ENCODE measurements around the gene UBP1. TPM values are rescaled to one million over a fixed set of nuclear protein-coding genes. Genes with fewer than 3 reads are reported as not detected.

Gene UBP1
- polyA plus RNA-seq, 1 of the 3 experiments (the other 2 are of a cell fraction), result 45.5 TPM

- H3K4me2 ChIP-seq, result no peak overlapping the region
- H3K9me2 ChIP-seq, result no peaks in the 10 kb centered on the region
- no peaks in the 10 kb centered on the region for H3K36me3 ChIP-seq (replicated peaks in 1 of 2; ENCODE audit: control insufficient read depth in 1 of 2, insufficient read depth in 2 of 2, low read length in 1 of 2)
- ChIA-PET POLR2A (no interaction called here), CTCF (no interaction called here)
- no peak for DNase-seq
- H3K9ac ChIP-seq, result no peak overlapping the region
- H3K4me3 ChIP-seq (ENCODE audit: low read depth in 2 of 2, low read length in 1 of 2), result no peak overlapping the region
- H3K27me3 ChIP-seq (ENCODE audit: insufficient read depth), result no peaks in the 10 kb centered on the region
- H3F3A ChIP-seq (replicated peaks; ENCODE audit: insufficient read depth), result peaks cover 4% of the 10 kb centered on the region
- H4K20me1 ChIP-seq (ENCODE audit: insufficient read depth), result no peaks in the 10 kb centered on the region
- peaks cover 9% of the 10 kb centered on the region for H3K9me3 ChIP-seq
- TF ChIP-seq ELF1 (IDR thresholded peaks at IDR 0.05), result no peak
- no peak for TF ChIP-seq FOXM1 (IDR thresholded peaks at IDR 0.05; ENCODE audit: low read depth)
- no peak for TF ChIP-seq RAD21 (IDR thresholded peaks at IDR 0.05; ENCODE audit: low read length)
- TF ChIP-seq, protein P1, sequence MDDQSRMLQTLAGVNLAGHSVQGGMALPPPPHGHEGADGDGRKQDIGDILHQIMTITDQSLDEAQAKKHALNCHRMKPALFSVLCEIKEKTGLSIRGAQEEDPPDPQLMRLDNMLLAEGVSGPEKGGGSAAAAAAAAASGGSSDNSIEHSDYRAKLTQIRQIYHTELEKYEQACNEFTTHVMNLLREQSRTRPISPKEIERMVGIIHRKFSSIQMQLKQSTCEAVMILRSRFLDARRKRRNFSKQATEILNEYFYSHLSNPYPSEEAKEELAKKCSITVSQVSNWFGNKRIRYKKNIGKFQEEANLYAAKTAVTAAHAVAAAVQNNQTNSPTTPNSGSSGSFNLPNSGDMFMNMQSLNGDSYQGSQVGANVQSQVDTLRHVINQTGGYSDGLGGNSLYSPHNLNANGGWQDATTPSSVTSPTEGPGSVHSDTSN (IDR thresholded peaks at IDR 0.05), result no peak
- no peak for TF ChIP-seq MEF2A (IDR thresholded peaks at IDR 0.05; ENCODE audit: borderline replicate concordance, low read depth)
- TF ChIP-seq SMC3 (IDR thresholded peaks at IDR 0.05; ENCODE audit: low read depth, low read length), result no peak
- TF ChIP-seq FOSL2 (IDR thresholded peaks at IDR 0.05; ENCODE audit: borderline replicate concordance, low read depth), result no peak
- no peak for TF ChIP-seq POLR2AphosphoS5 (IDR thresholded peaks at IDR 0.05; ENCODE audit: low read depth, low read length)
- TF ChIP-seq, protein P2, sequence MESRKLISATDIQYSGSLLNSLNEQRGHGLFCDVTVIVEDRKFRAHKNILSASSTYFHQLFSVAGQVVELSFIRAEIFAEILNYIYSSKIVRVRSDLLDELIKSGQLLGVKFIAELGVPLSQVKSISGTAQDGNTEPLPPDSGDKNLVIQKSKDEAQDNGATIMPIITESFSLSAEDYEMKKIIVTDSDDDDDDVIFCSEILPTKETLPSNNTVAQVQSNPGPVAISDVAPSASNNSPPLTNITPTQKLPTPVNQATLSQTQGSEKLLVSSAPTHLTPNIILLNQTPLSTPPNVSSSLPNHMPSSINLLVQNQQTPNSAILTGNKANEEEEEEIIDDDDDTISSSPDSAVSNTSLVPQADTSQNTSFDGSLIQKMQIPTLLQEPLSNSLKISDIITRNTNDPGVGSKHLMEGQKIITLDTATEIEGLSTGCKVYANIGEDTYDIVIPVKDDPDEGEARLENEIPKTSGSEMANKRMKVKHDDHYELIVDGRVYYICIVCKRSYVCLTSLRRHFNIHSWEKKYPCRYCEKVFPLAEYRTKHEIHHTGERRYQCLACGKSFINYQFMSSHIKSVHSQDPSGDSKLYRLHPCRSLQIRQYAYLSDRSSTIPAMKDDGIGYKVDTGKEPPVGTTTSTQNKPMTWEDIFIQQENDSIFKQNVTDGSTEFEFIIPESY (IDR thresholded peaks at IDR 0.05; ENCODE audit: borderline replicate concordance, low read depth), result no peak
- TF ChIP-seq SIN3A (IDR thresholded peaks at IDR 0.05; ENCODE audit: borderline replicate concordance, low read depth, low read length), result no peak
- TF ChIP-seq MXI1 (IDR thresholded peaks at IDR 0.05; ENCODE audit: low read depth, low read length), result no peak
- no peak for TF ChIP-seq TCF12 (IDR thresholded peaks at IDR 0.05)
- TF ChIP-seq YY1 (IDR thresholded peaks at IDR 0.05; ENCODE audit: low read depth), result no peak
- no peak for TF ChIP-seq IRF3 (IDR thresholded peaks at IDR 0.05; ENCODE audit: low read depth, low read length)
- no peak overlapping the region for H2AFZ ChIP-seq (ENCODE audit: low read depth)
- 91% methylated on average over 3 of the region's 3 CpGs for WGBS (ENCODE audit: low lambda C conversion rate)
- no peaks in the 10 kb centered on the region for H3K4me1 ChIP-seq (ENCODE audit: control insufficient read depth in 1 of 2, insufficient read depth in 2 of 2, low read depth in 1 of 2, low read length in 1 of 2)
- H3K27ac ChIP-seq (ENCODE audit: low read depth in 2 of 2, low read length in 1 of 2), result no peak overlapping the region
- H3K79me2 ChIP-seq (ENCODE audit: insufficient read depth), result no peaks in the 10 kb centered on the region
Observed at GRCh38 chr3:33458446-33458845, 18.2 kb upstream of the UBP1 start.

GRCh38 chr3:33456756-33457155 lies 16.6 kb upstream of the UBP1 start:
- Histone ChIP-seq H3K79me2 (ENCODE audit: insufficient read depth) (no peaks in the 10 kb centered on the region), H3K9me2 (no peaks in the 10 kb centered on the region), H3K9me3 (peaks cover 9% of the 10 kb centered on the region), H3K4me2 (no peak overlapping the region), H2AFZ (ENCODE audit: low read depth) (no peak overlapping the region), H3K9ac (no peak overlapping the region), H4K20me1 (ENCODE audit: insufficient read depth) (no peaks in the 10 kb centered on the region), H3K36me3 (replicated peaks in 1 of 2; ENCODE audit: control insufficient read depth in 1 of 2, insufficient read depth in 2 of 2, low read length in 1 of 2) (no peaks in the 10 kb centered on the region), H3F3A (replicated peaks; ENCODE audit: insufficient read depth) (peaks cover 4% of the 10 kb centered on the region), H3K27me3 (ENCODE audit: insufficient read depth) (no peaks in the 10 kb centered on the region), H3K4me1 (ENCODE audit: control insufficient read depth in 1 of 2, insufficient read depth in 2 of 2, low read depth in 1 of 2, low read length in 1 of 2) (no peaks in the 10 kb centered on the region), H3K4me3 (ENCODE audit: low read depth in 2 of 2, low read length in 1 of 2) (no peak overlapping the region), H3K27ac (ENCODE audit: low read depth in 2 of 2, low read length in 1 of 2) (no peak overlapping the region)
- CTCF ChIA-PET, result interaction anchor here (0.6 kb wide), 1 partner anchor 45 kb away, joined by 3 read pairs; no protein-coding TSS in a partner anchor
- DNase-seq, result no peak
- WGBS (ENCODE audit: low lambda C conversion rate), result 11% methylated on average over 2 of the region's 2 CpGs
- POLR2A ChIA-PET, result no interaction called here
- no peak for TF ChIP-seq TEAD4 (IDR thresholded peaks at IDR 0.05; ENCODE audit: borderline replicate concordance, insufficient read depth)
- no peak for TF ChIP-seq RCOR1 (IDR thresholded peaks at IDR 0.05; ENCODE audit: low read length)
- no peak for TF ChIP-seq SIN3A (IDR thresholded peaks at IDR 0.05; ENCODE audit: borderline replicate concordance, low read depth, low read length)
- no peak for TF ChIP-seq EZH2phosphoT487 (IDR thresholded peaks at IDR 0.05; ENCODE audit: borderline replicate concordance, low read depth)
- TF ChIP-seq CHD2 (IDR thresholded peaks at IDR 0.05; ENCODE audit: low read length, partially characterized antibody), result no peak
- TF ChIP-seq FOSL2 (IDR thresholded peaks at IDR 0.05; ENCODE audit: borderline replicate concordance, low read depth), result no peak
- TF ChIP-seq POLR2AphosphoS5 (IDR thresholded peaks at IDR 0.05; ENCODE audit: low read depth, low read length), result no peak
- TF ChIP-seq, protein P2 (IDR thresholded peaks at IDR 0.05; ENCODE audit: borderline replicate concordance, low read depth), result no peak
